GM12872 (cell line): ENCODE measurements around the gene ZFP92.

ENCODE experiments used
- CTCF ChIP-seq: IDR thresholded peaks from 3 replicates; pipeline ENCODE4 v1.5.1; 2011; ENCODE audit warnings: low read depth, mild to moderate bottlenecking, low read length, moderate library complexity; ENCODE audit not compliant: insufficient read depth

The ZFP92 gene

GRCh38 chrX:153371256-153371655 lies 40.0 kb upstream of the ZFP92 start:
- no peak for TF ChIP-seq CTCF

- TF ChIP-seq CTCF, result no peak
Observed at GRCh38 chrX:153372949-153373348, 38.3 kb upstream of the ZFP92 start.

- no peak for TF ChIP-seq CTCF
Observed at GRCh38 chrX:153374426-153374825, 36.8 kb upstream of the ZFP92 start.

- no peak for TF ChIP-seq CTCF
Observed at GRCh38 chrX:153375571-153375970, 35.7 kb upstream of the ZFP92 start.

GRCh38 chrX:153377727-153378126 lies 33.5 kb upstream of the ZFP92 start:
- no peak for TF ChIP-seq CTCF

GRCh38 chrX:153378607-153379006 lies 32.7 kb upstream of the ZFP92 start:
- TF ChIP-seq CTCF, result no peak

GRCh38 chrX:153379508-153379907 lies 31.8 kb upstream of the ZFP92 start:
- no peak for TF ChIP-seq CTCF
